ENCODE results near the gene DERA. TPM values are rescaled to one million over a fixed set of nuclear protein-coding genes. Genes with fewer than 3 reads are reported as not detected.
A peak's percentile ranks its signal among the peaks of the same experiment; 100 is the strongest.

DERA gene
- total RNA-seq, 1 experiment from 2014 or later = 67.6 TPM

- no peak overlapping the region for H3K4me3 ChIP-seq
- no peak overlapping the region for H2AFZ ChIP-seq
- no peaks in the 10 kb centered on the region for H3F3A ChIP-seq (ENCODE audit: insufficient read depth, low read depth)
- intact Hi-C loops (cut with micrococcal nuclease; ENCODE audit: unreplicated experiment) = loop anchor here (10.0 kb wide), 1 partner anchor 1568 kb away; no protein-coding TSS in a partner anchor
- TF ChIP-seq EZH2 (IDR thresholded peaks at IDR 0.05; ENCODE audit: low read depth) (no peak), CTCF (conservative IDR thresholded peaks at IDR 0.05) (peak; percentile 49; the same call in 1 of the 2 replicates)
- BruUV-seq (replicated peaks) = no TSS peak
- no peaks in the 10 kb centered on the region for H3K9me3 ChIP-seq (ENCODE audit: insufficient read depth, low read depth)
- H3K27me3 ChIP-seq (ENCODE audit: insufficient read depth, low read depth) = no peaks in the 10 kb centered on the region
- DNase-seq = peak; percentile 5 to 44
- H3K79me2 ChIP-seq (ENCODE audit: low read depth) = no peaks in the 10 kb centered on the region
- ChIA-PET CTCF (interaction anchor here (0.9 kb wide), 1 partner anchor 284 kb away, joined by 3 read pairs; no protein-coding TSS in a partner anchor), POLR2A (ENCODE audit: unreplicated experiment) (no interaction called here)
- no peaks in the 10 kb centered on the region for H3K4me1 ChIP-seq (replicated peaks; ENCODE audit: insufficient read depth)
- no peak overlapping the region for H3K4me2 ChIP-seq
- H3K36me3 ChIP-seq (ENCODE audit: low read depth) = no peaks in the 10 kb centered on the region
- no peaks in the 10 kb centered on the region for H3K9me2 ChIP-seq (ENCODE audit: insufficient read depth)
- no peak overlapping the region for H3K27ac ChIP-seq
- no peaks in the 10 kb centered on the region for H4K20me1 ChIP-seq (ENCODE audit: insufficient read depth)
Observed at GRCh38 chr12:16076557-16076956, 165.4 kb downstream of the DERA start.

- Histone ChIP-seq H4K20me1 (ENCODE audit: insufficient read depth) (no peaks in the 10 kb centered on the region), H3K36me3 (ENCODE audit: low read depth) (no peaks in the 10 kb centered on the region), H3K9me2 (ENCODE audit: insufficient read depth) (no peaks in the 10 kb centered on the region), H2AFZ (no peak overlapping the region), H3K9me3 (ENCODE audit: insufficient read depth, low read depth) (no peaks in the 10 kb centered on the region), H3K79me2 (ENCODE audit: low read depth) (no peaks in the 10 kb centered on the region), H3K27me3 (ENCODE audit: insufficient read depth, low read depth) (no peaks in the 10 kb centered on the region), H3K4me2 (no peak overlapping the region), H3K4me1 (replicated peaks; ENCODE audit: insufficient read depth) (no peaks in the 10 kb centered on the region), H3F3A (ENCODE audit: insufficient read depth, low read depth) (no peaks in the 10 kb centered on the region), H3K27ac (no peak overlapping the region), H3K4me3 (no peak overlapping the region)
- BruUV-seq (replicated peaks) = no TSS peak
- DNase-seq = no peak
- no peak for TF ChIP-seq CTCF (conservative IDR thresholded peaks at IDR 0.05)
- ChIA-PET CTCF (interaction anchor here (0.9 kb wide), 1 partner anchor 284 kb away, joined by 3 read pairs; no protein-coding TSS in a partner anchor), POLR2A (ENCODE audit: unreplicated experiment) (no interaction called here)
- intact Hi-C loops (cut with micrococcal nuclease; ENCODE audit: unreplicated experiment) = loop anchor here (10.0 kb wide), 1 partner anchor 1568 kb away; no protein-coding TSS in a partner anchor
Observed at GRCh38 chr12:16076970-16077522, 165.9 kb downstream of the DERA start.

- intact Hi-C loops (cut with micrococcal nuclease; ENCODE audit: unreplicated experiment) = no loop called here
- BruUV-seq (replicated peaks) = no TSS peak
- no peaks in the 10 kb centered on the region for H3K4me1 ChIP-seq (replicated peaks; ENCODE audit: insufficient read depth)
- H3K4me3 ChIP-seq = no peak overlapping the region
- H3K79me2 ChIP-seq (ENCODE audit: low read depth) = no peaks in the 10 kb centered on the region
- H3K4me2 ChIP-seq = no peak overlapping the region
- no peaks in the 10 kb centered on the region for H3K9me2 ChIP-seq (ENCODE audit: insufficient read depth)
- no peaks in the 10 kb centered on the region for H4K20me1 ChIP-seq (ENCODE audit: insufficient read depth)
- TF ChIP-seq CTCF (conservative IDR thresholded peaks at IDR 0.05) (no peak), EZH2 (IDR thresholded peaks at IDR 0.05; ENCODE audit: low read depth) (no peak)
- H2AFZ ChIP-seq = no peak overlapping the region
- no peaks in the 10 kb centered on the region for H3F3A ChIP-seq (ENCODE audit: insufficient read depth, low read depth)
- no peak for DNase-seq
- ChIA-PET CTCF (no interaction called here), POLR2A (ENCODE audit: unreplicated experiment) (no interaction called here)
- H3K9me3 ChIP-seq (ENCODE audit: insufficient read depth, low read depth) = no peaks in the 10 kb centered on the region
- no peaks in the 10 kb centered on the region for H3K36me3 ChIP-seq (ENCODE audit: low read depth)
- no peaks in the 10 kb centered on the region for H3K27me3 ChIP-seq (ENCODE audit: insufficient read depth, low read depth)
- no peak overlapping the region for H3K27ac ChIP-seq
Observed at GRCh38 chr12:16086462-16086861, 175.3 kb downstream of the DERA start.
